ENCODE measurements around the gene FUBP1.
"Not testable (repeated sequence)": the region's sequence is repeated elsewhere in the genome, so short reads cannot be mapped to it uniquely, and the experiment has no call there.

The FUBP1 gene

GRCh38 chr1:77929806-77930205, 49.1 kb downstream of the FUBP1 start:
- TF ChIP-seq CTCF (conservative IDR thresholded peaks at IDR 0.05; ENCODE audit: low read depth, low read length), result no peak
- H3K4me3 ChIP-seq (ENCODE audit: low read depth, low read length), result no peak overlapping the region
- no peak for DNase-seq (ENCODE audit: low read depth)

- no peak overlapping the region for H3K4me3 ChIP-seq (ENCODE audit: low read depth, low read length)
- TF ChIP-seq CTCF (conservative IDR thresholded peaks at IDR 0.05; ENCODE audit: low read depth, low read length), result no peak
- DNase-seq (ENCODE audit: low read depth), result no peak
Measured at GRCh38 chr1:77927414-77927813, 51.5 kb downstream of the FUBP1 start.

GRCh38 chr1:77926561-77927357, 52.1 kb downstream of the FUBP1 start:
- TF ChIP-seq CTCF (conservative IDR thresholded peaks at IDR 0.05; ENCODE audit: low read depth, low read length), result no peak
- no peak for DNase-seq (ENCODE audit: low read depth)
- no peak overlapping the region for H3K4me3 ChIP-seq (ENCODE audit: low read depth, low read length)

- H3K4me3 ChIP-seq (ENCODE audit: low read depth, low read length), result no peak overlapping the region
- DNase-seq (ENCODE audit: low read depth), result no peak
- no peak for TF ChIP-seq CTCF (conservative IDR thresholded peaks at IDR 0.05; ENCODE audit: low read depth, low read length)
Measured at GRCh38 chr1:77925956-77926355, 52.9 kb downstream of the FUBP1 start.

- no peak for TF ChIP-seq CTCF (conservative IDR thresholded peaks at IDR 0.05; ENCODE audit: low read depth, low read length)
- H3K4me3 ChIP-seq (ENCODE audit: low read depth, low read length), result no peak overlapping the region
- DNase-seq (ENCODE audit: low read depth), result peak; percentile 63
Measured at GRCh38 chr1:77925518-77925917, 53.4 kb downstream of the FUBP1 start.

GRCh38 chr1:77918918-77919317, 60.0 kb downstream of the FUBP1 start:
- DNase-seq (ENCODE audit: low read depth); H3K4me3 ChIP-seq (ENCODE audit: low read depth, low read length): not testable (repeated sequence)

GRCh38 chr1:77910116-77910515, 68.8 kb downstream of the FUBP1 start:
- no peak overlapping the region for H3K4me3 ChIP-seq (ENCODE audit: low read depth, low read length)
- no peak for DNase-seq (ENCODE audit: low read depth)
- no peak for TF ChIP-seq CTCF (conservative IDR thresholded peaks at IDR 0.05; ENCODE audit: low read depth, low read length)

Data from choroid plexus epithelial cell (primary cell).